ENCODE measurements around the gene FGL2. TPM values are rescaled to one million over a fixed set of nuclear protein-coding genes. Genes with fewer than 3 reads are reported as not detected.

FGL2 gene
- total and polyA plus RNA-seq, 2 experiments from 2014 or later: not detected

- no peaks in the 10 kb centered on the region for H3K36me3 Mint-ChIP-seq (ENCODE audit: low read depth)
- no peak overlapping the region for H3K27ac ChIP-seq (ENCODE audit: low read depth)
- H3K9me3 Mint-ChIP-seq: no peaks in the 10 kb centered on the region
- H3K4me2 ChIP-seq: no peak overlapping the region
- DNase-seq (ENCODE audit: low spot score) (no peak), ATAC-seq (peak; percentile 66)
- no peaks in the 10 kb centered on the region for H3K79me2 ChIP-seq (replicated peaks; ENCODE audit: insufficient read depth)
- H3K4me3 ChIP-seq: no peak overlapping the region
- H3K9me2 ChIP-seq (ENCODE audit: insufficient read depth): 0 out of 2 replicates have a peak, but pooled peaks cover 5% of the 10 kb centered on the region
- H3K27ac Mint-ChIP-seq: no peak overlapping the region
- no peaks in the 10 kb centered on the region for H3K36me3 ChIP-seq (ENCODE audit: insufficient read depth)
- peaks cover 28% of the 10 kb centered on the region for H3K4me1 Mint-ChIP-seq
- no peaks in the 10 kb centered on the region for H3K27me3 ChIP-seq (ENCODE audit: insufficient read depth)
- TF ChIP-seq POLR2AphosphoS5 (IDR thresholded peaks at IDR 0.05; ENCODE audit: low read depth): no peak
- no peak for TF ChIP-seq EZH2 (IDR thresholded peaks at IDR 0.05; ENCODE audit: low read depth, unreplicated experiment)
- no peak for TF ChIP-seq NANOG (IDR thresholded peaks at IDR 0.05; ENCODE audit: borderline replicate concordance)
- TF ChIP-seq CTCF (conservative IDR thresholded peaks at IDR 0.05; ENCODE audit: low read depth in 2 of 2): no peak
- TF ChIP-seq, protein P1, sequence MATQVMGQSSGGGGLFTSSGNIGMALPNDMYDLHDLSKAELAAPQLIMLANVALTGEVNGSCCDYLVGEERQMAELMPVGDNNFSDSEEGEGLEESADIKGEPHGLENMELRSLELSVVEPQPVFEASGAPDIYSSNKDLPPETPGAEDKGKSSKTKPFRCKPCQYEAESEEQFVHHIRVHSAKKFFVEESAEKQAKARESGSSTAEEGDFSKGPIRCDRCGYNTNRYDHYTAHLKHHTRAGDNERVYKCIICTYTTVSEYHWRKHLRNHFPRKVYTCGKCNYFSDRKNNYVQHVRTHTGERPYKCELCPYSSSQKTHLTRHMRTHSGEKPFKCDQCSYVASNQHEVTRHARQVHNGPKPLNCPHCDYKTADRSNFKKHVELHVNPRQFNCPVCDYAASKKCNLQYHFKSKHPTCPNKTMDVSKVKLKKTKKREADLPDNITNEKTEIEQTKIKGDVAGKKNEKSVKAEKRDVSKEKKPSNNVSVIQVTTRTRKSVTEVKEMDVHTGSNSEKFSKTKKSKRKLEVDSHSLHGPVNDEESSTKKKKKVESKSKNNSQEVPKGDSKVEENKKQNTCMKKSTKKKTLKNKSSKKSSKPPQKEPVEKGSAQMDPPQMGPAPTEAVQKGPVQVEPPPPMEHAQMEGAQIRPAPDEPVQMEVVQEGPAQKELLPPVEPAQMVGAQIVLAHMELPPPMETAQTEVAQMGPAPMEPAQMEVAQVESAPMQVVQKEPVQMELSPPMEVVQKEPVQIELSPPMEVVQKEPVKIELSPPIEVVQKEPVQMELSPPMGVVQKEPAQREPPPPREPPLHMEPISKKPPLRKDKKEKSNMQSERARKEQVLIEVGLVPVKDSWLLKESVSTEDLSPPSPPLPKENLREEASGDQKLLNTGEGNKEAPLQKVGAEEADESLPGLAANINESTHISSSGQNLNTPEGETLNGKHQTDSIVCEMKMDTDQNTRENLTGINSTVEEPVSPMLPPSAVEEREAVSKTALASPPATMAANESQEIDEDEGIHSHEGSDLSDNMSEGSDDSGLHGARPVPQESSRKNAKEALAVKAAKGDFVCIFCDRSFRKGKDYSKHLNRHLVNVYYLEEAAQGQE (IDR thresholded peaks at IDR 0.05; ENCODE audit: unreplicated experiment): no peak
- no peaks in the 10 kb centered on the region for H3F3A ChIP-seq (replicated peaks; ENCODE audit: low read depth)
- peaks cover 4% of the 10 kb centered on the region for H3K27me3 Mint-ChIP-seq (ENCODE audit: insufficient read depth, low read depth, poor library complexity)
- no peaks in the 10 kb centered on the region for H4K20me1 ChIP-seq (replicated peaks; ENCODE audit: insufficient read depth)
- no peak overlapping the region for H3K4me3 Mint-ChIP-seq
- peak overlapping the region; percentile 40; the same call in 1 of the 2 replicates for H2AFZ ChIP-seq
- H3K4me1 ChIP-seq (ENCODE audit: insufficient read depth): peaks cover 15% of the 10 kb centered on the region
These were observed 42.4 kb upstream of the FGL2 start for GRCh38 chr7:77242068-77242467.

DNA sequence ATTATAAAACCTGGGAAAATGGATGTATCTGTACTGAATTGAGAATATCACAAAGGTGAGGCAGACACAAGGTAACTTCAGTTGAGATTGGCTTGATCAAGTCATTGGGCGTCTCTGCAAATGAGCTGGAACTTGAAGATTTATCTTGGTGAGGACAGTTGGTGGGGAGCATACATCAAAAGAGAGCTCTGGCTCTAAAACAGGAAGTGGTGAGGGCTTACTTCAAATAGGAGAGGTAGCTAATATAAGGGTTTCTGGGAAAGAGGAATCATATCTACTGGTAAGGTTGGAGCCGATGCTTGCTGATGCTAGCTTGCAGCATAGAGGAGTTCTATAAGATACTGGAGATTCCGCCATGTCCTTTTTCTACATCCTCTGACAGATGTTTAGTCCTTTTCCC, 39.9 kb upstream of the FGL2 start:
- peaks cover 4% of the 10 kb centered on the region for H3K27me3 Mint-ChIP-seq (ENCODE audit: insufficient read depth, low read depth, poor library complexity)
- Histone ChIP-seq H3K36me3 (ENCODE audit: insufficient read depth) (no peaks in the 10 kb centered on the region), H3K79me2 (replicated peaks; ENCODE audit: insufficient read depth) (no peaks in the 10 kb centered on the region), H4K20me1 (replicated peaks; ENCODE audit: insufficient read depth) (no peaks in the 10 kb centered on the region), H3F3A (replicated peaks; ENCODE audit: low read depth) (no peaks in the 10 kb centered on the region), H3K4me2 (no peak overlapping the region), H3K27ac (ENCODE audit: low read depth) (no peak overlapping the region), H3K27me3 (ENCODE audit: insufficient read depth) (no peaks in the 10 kb centered on the region), H3K4me1 (ENCODE audit: insufficient read depth) (peaks cover 15% of the 10 kb centered on the region), H3K9me2 (ENCODE audit: insufficient read depth) (0 out of 2 replicates have a peak, but pooled peaks cover 5% of the 10 kb centered on the region), H2AFZ (no peak overlapping the region), H3K4me3 (no peak overlapping the region)
- H3K4me3 Mint-ChIP-seq: no peak overlapping the region
- no peak for ATAC-seq
- no peaks in the 10 kb centered on the region for H3K9me3 Mint-ChIP-seq
- H3K36me3 Mint-ChIP-seq (ENCODE audit: low read depth): no peaks in the 10 kb centered on the region
- H3K27ac Mint-ChIP-seq: no peak overlapping the region
- peaks cover 22% of the 10 kb centered on the region for H3K4me1 Mint-ChIP-seq
- no peak for DNase-seq (ENCODE audit: low spot score)
- TF ChIP-seq CTCF (conservative IDR thresholded peaks at IDR 0.05; ENCODE audit: low read depth in 2 of 2) (no peak), ZNF331 (CRISPR knock-in tag; IDR thresholded peaks at IDR 0.05; ENCODE audit: low read depth) (no peak), CREB1 (CRISPR knock-in tag; IDR thresholded peaks at IDR 0.05; ENCODE audit: low read depth) (no peak), ZNF462 (CRISPR knock-in tag; IDR thresholded peaks at IDR 0.05) (no peak)

Measured in GM23338 (cell line).